Astrocyte of the spinal cord (primary cell): Measurements from ENCODE around the gene YY1.

Experiments
- DNase-seq: peaks from one replicate; pipeline ENCODE4 v3.0.0; 2011; ENCODE audit warnings: low read depth, low spot score
- H3K4me3 ChIP-seq: 2 replicates; pipeline ENCODE4 v1.5.1; 2011; ENCODE audit warnings: low read depth, mild to moderate bottlenecking, low read length, moderate library complexity
- CTCF ChIP-seq: IDR thresholded peaks from 2 replicates; pipeline ENCODE4 v1.5.1; 2012; ENCODE audit warnings: low read depth, mild to moderate bottlenecking, low read length, inconsistent platforms
- in situ Hi-C: cut with HindIII; loops from 2 replicates; pipeline ENCODE4 v1.10.0; 2017; ENCODE audit warnings: low sequenced_read_pairs

YY1 gene

GRCh38 chr14:100215330-100215885, 23.5 kb upstream of the YY1 start:
- in situ Hi-C loops, result no loop called here
- no peak for DNase-seq
- H3K4me3 ChIP-seq, result no peak overlapping the region
- no peak for TF ChIP-seq CTCF

GRCh38 chr14:100219126-100219785, 19.7 kb upstream of the YY1 start:
- in situ Hi-C loops, result no loop called here
- TF ChIP-seq CTCF, result no peak
- no peak for DNase-seq
- no peak overlapping the region for H3K4me3 ChIP-seq

- peak; percentile 72 for DNase-seq
- in situ Hi-C loops, result no loop called here
- H3K4me3 ChIP-seq, result peak overlapping the region; percentile 53
- TF ChIP-seq CTCF, result no peak
These were observed 17.3 kb upstream of the YY1 start for GRCh38 chr14:100221533-100222223.

- peak overlapping the region; percentile 53 for H3K4me3 ChIP-seq
- no peak for DNase-seq
- in situ Hi-C loops, result no loop called here
- TF ChIP-seq CTCF, result no peak
These were observed 16.5 kb upstream of the YY1 start for GRCh38 chr14:100222224-100223093.

GRCh38 chr14:100223332-100224201, 15.4 kb upstream of the YY1 start:
- no peak overlapping the region for H3K4me3 ChIP-seq
- no peak for TF ChIP-seq CTCF
- in situ Hi-C loops, result no loop called here
- DNase-seq, result no peak
